ENCODE data around the gene SREBF2. TPM values are rescaled to one million over a fixed set of nuclear protein-coding genes. Genes with fewer than 3 reads are reported as not detected.

The SREBF2 gene
- total and polyA plus RNA-seq, 10 of the 15 experiments (the other 5 are each of a cell fraction or from before 2014, with no cell fraction given): 2.4 to 177 (median 78.8) TPM

GRCh38 chr22:41909310-41910049 is 76.6 kb downstream of the SREBF2 start:
- Histone ChIP-seq H3K27ac (ENCODE audit: control insufficient read depth, insufficient read depth) (no peak overlapping the region), H3K4me2 (ENCODE audit: control insufficient read depth, insufficient read depth) (peak overlapping the region; percentile 68), H4K20me1 (ENCODE audit: control insufficient read depth, insufficient read depth) (peaks cover 6% of the 10 kb centered on the region; the same call in 1 of the 2 replicates), H3K36me3 (ENCODE audit: control insufficient read depth in 2 of 2, insufficient read depth in 2 of 2, low read length in 1 of 2) (peaks cover 6 to 11% of the 10 kb centered on the region in 2 experiments; a peak in 3 of 4 replicates), H2AFZ (ENCODE audit: control insufficient read depth, low read depth, low read length) (no peak overlapping the region), H3K9me3 (replicated peaks; ENCODE audit: control insufficient read depth, insufficient read depth, low read length) (no peaks in the 10 kb centered on the region), H3K4me3 (no peak overlapping the region), H3K79me2 (ENCODE audit: control insufficient read depth, insufficient read depth, low read length) (no peaks in the 10 kb centered on the region), H3K9ac (ENCODE audit: control insufficient read depth, insufficient read depth, low read length) (no peak overlapping the region), H3K27me3 (replicated peaks in 1 of 2; ENCODE audit: control insufficient read depth in 2 of 2, insufficient read depth in 2 of 2, low read length in 1 of 2) (peaks cover 4 to 12% of the 10 kb centered on the region in 2 experiments; a peak in 3 of 4 replicates), H3K4me1 (ENCODE audit: control insufficient read depth, insufficient read depth, low read length) (peaks cover 12% of the 10 kb centered on the region)
- intact Hi-C loops (cut with micrococcal nuclease; ENCODE audit: unreplicated experiment) (no loop called here), in situ Hi-C loops (cut with MboI) (no loop called here)
- BruUV-seq (replicated peaks): no TSS peak
- DNase-seq (ENCODE audit: low read depth, low spot score) (no peak), ATAC-seq (peak; percentile 7; the same call in 1 of the 3 replicates), FAIRE-seq (no peak)
- WGBS (ENCODE audit: insufficient coverage, insufficient replicate concordance, low lambda C conversion rate, missing lambda C conversion rate): 61% methylated on average over 36 of the region's 55 CpGs
- POLR2A ChIA-PET: no interaction called here
- TF ChIP-seq CHD2 (IDR thresholded peaks at IDR 0.05; ENCODE audit: borderline replicate concordance, low read depth, low read length) (no peak), KLF5 (IDR thresholded peaks at IDR 0.05; ENCODE audit: partially characterized antibody) (no peak), ATF2 (IDR thresholded peaks at IDR 0.05; ENCODE audit: low read length) (no peak), YY1 (IDR thresholded peaks at IDR 0.05; ENCODE audit: low read depth, low read length) (no peak), TCF12 (IDR thresholded peaks at IDR 0.05; ENCODE audit: low read depth, low read length) (no peak), ASH2L (IDR thresholded peaks at IDR 0.05; ENCODE audit: borderline replicate concordance, low read depth) (no peak), SP1 (IDR thresholded peaks at IDR 0.05; ENCODE audit: low read depth, low read length) (no peak), RAD21 (IDR thresholded peaks at IDR 0.05; ENCODE audit: insufficient read depth, low read depth, low read length) (no peak), ZNF622 (IDR thresholded peaks at IDR 0.05) (no peak), GABPA (IDR thresholded peaks at IDR 0.05; ENCODE audit: low read depth) (no peak), IRF5 (IDR thresholded peaks at IDR 0.05; ENCODE audit: borderline replicate concordance) (no peak), POU2F2 (IDR thresholded peaks at IDR 0.05; ENCODE audit: borderline replicate concordance, low read depth, low read length) (no peak), HDAC2 (IDR thresholded peaks at IDR 0.05) (no peak), MTA2 (IDR thresholded peaks at IDR 0.05; ENCODE audit: low read depth) (no peak), FOXK2 (IDR thresholded peaks at IDR 0.05) (no peak), PRDM15 (CRISPR knock-in tag; IDR thresholded peaks at IDR 0.05) (no peak)
- RAD21 ChIA-PET (ENCODE audit: unreplicated experiment): interaction anchor here (1.1 to 2.8 kb wide), 3 partner anchors 14 to 66 kb away, joined by 3 to 9 read pairs (median 3); no protein-coding TSS in a partner anchor
- CTCF ChIA-PET: interaction anchor here (1.2 kb wide), 1 partner anchor 31 kb away, joined by 3 read pairs; no protein-coding TSS in a partner anchor
- SMC1A ChIA-PET (ENCODE audit: uncharacterized antibody, unreplicated experiment): interaction anchor here (2.5 kb wide), 1 partner anchor 30 kb away, joined by 15 read pairs; no protein-coding TSS in a partner anchor
